Measurements from ENCODE around the gene PXDC1.
"Not testable (repeated sequence)": the region's sequence is repeated elsewhere in the genome, so short reads cannot be mapped to it uniquely, and the experiment has no call there.

Gene PXDC1

GRCh38 chr6:3782876-3783832 is 31.6 kb upstream of the PXDC1 start:
- peak; percentile 69 for DNase-seq

GRCh38 chr6:3781504-3781903 is 30.0 kb upstream of the PXDC1 start:
- no peak for DNase-seq

- DNase-seq, result no peak
Measured at GRCh38 chr6:3779574-3779849, 28.0 kb upstream of the PXDC1 start.

- DNase-seq, result no peak
Measured at GRCh38 chr6:3778701-3779573, 27.4 kb upstream of the PXDC1 start.

GRCh38 chr6:3777730-3778461 is 26.4 kb upstream of the PXDC1 start:
- no peak for DNase-seq

- no peak for DNase-seq
Measured at GRCh38 chr6:3776881-3777507, 25.5 kb upstream of the PXDC1 start.

GRCh38 chr6:3775847-3776246 is 24.3 kb upstream of the PXDC1 start:
- DNase-seq, result no peak

- no peak for DNase-seq
Measured at GRCh38 chr6:3775386-3775785, 23.9 kb upstream of the PXDC1 start.

GRCh38 chr6:3773678-3774298 is 22.3 kb upstream of the PXDC1 start:
- DNase-seq, result no peak

GRCh38 chr6:3772127-3772999 is 20.9 kb upstream of the PXDC1 start:
- not testable (repeated sequence) for DNase-seq

GRCh38 chr6:3771407-3772011 is 20.0 kb upstream of the PXDC1 start:
- no peak for DNase-seq

- no peak for DNase-seq
Measured at GRCh38 chr6:3770023-3770720, 18.7 kb upstream of the PXDC1 start.

- peak; percentile 65 for DNase-seq
Measured at GRCh38 chr6:3769610-3770009, 18.1 kb upstream of the PXDC1 start.

GRCh38 chr6:3768502-3768901 is 17.0 kb upstream of the PXDC1 start:
- DNase-seq, result no peak

GRCh38 chr6:3767483-3767882 is 16.0 kb upstream of the PXDC1 start:
- peak; percentile 75 for DNase-seq

- DNase-seq, result peak; percentile 15
Measured at GRCh38 chr6:3766214-3766613, 14.7 kb upstream of the PXDC1 start.

GRCh38 chr6:3765415-3765814 is 13.9 kb upstream of the PXDC1 start:
- no peak for DNase-seq

- DNase-seq, result no peak
Measured at GRCh38 chr6:3764516-3765335, 13.2 kb upstream of the PXDC1 start.

- no peak for DNase-seq
Measured at GRCh38 chr6:3762852-3763251, 11.3 kb upstream of the PXDC1 start.

Measured in HCEC 1CT (cell line).